H1 (cell line): ENCODE measurements around the gene NCAPG. TPM values are rescaled to one million over a fixed set of nuclear protein-coding genes. Genes with fewer than 3 reads are reported as not detected.

Source experiments
- CTCF ChIA-PET: fragments of 300-600 bp; sonication (Branson Sonifier 250); formaldehyde crosslinking; loops from one replicate; lab custom pipeline; 2021; ENCODE audit not compliant: partially characterized antibody; lab: Charles Lee
- POLR2A ChIA-PET: fragments of 300-600 bp; sonication (Branson Sonifier 250); formaldehyde crosslinking; loops from one replicate; lab custom pipeline; 2021; ENCODE audit warnings: inconsistent platforms; ENCODE audit not compliant: partially characterized antibody; lab: Charles Lee
- DNase-seq, 2 experiments: peaks; one replicate each; pipeline versions ENCODE4 v3.0.0 to v3.0.0-alpha.2; 2010 to 2022; ENCODE audit warnings: low spot score in 2 of 2, low read depth in 1 of 2, mixed read lengths in 1 of 2
- FAIRE-seq: peaks from 2 replicates; lab custom pipeline; 2011; peaks lifted over from hg19 to GRCh38; lab: Jason Lieb, UNC
- H2AFZ ChIP-seq: 2 replicates; pipeline ENCODE4 v1.8.1; 2012; ENCODE audit warnings: low read length, inconsistent platforms
- H2AK5ac ChIP-seq: 2 replicates; pipeline ENCODE4 v1.6.1; 2013; ENCODE audit warnings: low read depth, low read length
- H2BK120ac ChIP-seq: replicated peaks from 2 replicates; pipeline ENCODE3; 2013; ENCODE audit warnings: low read depth, low read length, inconsistent platforms
- H2BK12ac ChIP-seq: 2 replicates; pipeline ENCODE4 v1.6.1; 2013; ENCODE audit warnings: low read depth, low read length
- H2BK15ac ChIP-seq: 2 replicates; pipeline ENCODE4 v1.6.1; 2013; ENCODE audit warnings: low read length
- H2BK20ac ChIP-seq: 2 replicates; pipeline ENCODE4 v1.6.1; 2013; ENCODE audit warnings: low read length
- H2BK5ac ChIP-seq: 2 replicates; pipeline ENCODE4 v1.6.1; 2013; ENCODE audit warnings: low read depth, low read length
- H3K14ac ChIP-seq: 2 replicates; pipeline ENCODE4 v1.6.1; 2013; ENCODE audit warnings: inconsistent platforms; ENCODE audit not compliant: insufficient read length
- H3K18ac ChIP-seq: 2 replicates; pipeline ENCODE4 v1.6.1; 2013; ENCODE audit warnings: low read length; ENCODE audit errors: extremely low read depth
- H3K23ac ChIP-seq: 2 replicates; pipeline ENCODE4 v1.6.1; 2013; ENCODE audit warnings: inconsistent platforms; ENCODE audit not compliant: insufficient read length
- H3K23me2 ChIP-seq: 2 replicates; pipeline ENCODE4 v1.6.1; 2013; ENCODE audit warnings: low read depth, low read length
- H3K27ac ChIP-seq: 2 replicates; pipeline ENCODE4 v1.6.1; 2011; ENCODE audit warnings: low read depth, low read length, inconsistent platforms
- H3K27me3 ChIP-seq, 4 experiments: replicated peaks in 1 of 4; 1 replicate in 1 of 4; 2 replicates in 3 of 4; pipeline versions ENCODE4 v1.6.1 to v1.8.1; 2011 to 2013; ENCODE audit warnings: low read length in 3 of 4, mild to moderate bottlenecking in 3 of 4, inconsistent platforms in 2 of 4, mixed read lengths in 2 of 4, moderate library complexity in 1 of 4; ENCODE audit not compliant: control insufficient read depth in 3 of 4, insufficient read depth in 3 of 4; ENCODE audit errors: extremely low read depth in 1 of 4
- H3K36me3 ChIP-seq, 4 experiments: 2 replicates each; pipeline versions ENCODE4 v1.6.1 to v1.8.1; 2011 to 2013; ENCODE audit warnings: mild to moderate bottlenecking in 4 of 4, low read length in 3 of 4, moderate library complexity in 2 of 4, control low read depth in 1 of 4, inconsistent platforms in 1 of 4; ENCODE audit not compliant: insufficient read depth in 4 of 4, control insufficient read depth in 2 of 4
- H3K4ac ChIP-seq: replicated peaks from 2 replicates; pipeline ENCODE3; 2013; ENCODE audit warnings: low read length, low read depth, mixed read lengths, inconsistent platforms; ENCODE audit not compliant: insufficient read length
- H3K4me1 ChIP-seq, 4 experiments: replicated peaks in 1 of 4; 1 replicate in 1 of 4; 2 replicates in 3 of 4; pipeline versions ENCODE4 v1.6.1 to v1.8.1; 2011 to 2013; ENCODE audit warnings: low read length in 3 of 4, inconsistent platforms in 2 of 4, mixed read lengths in 1 of 4; ENCODE audit not compliant: insufficient read depth in 4 of 4, control insufficient read depth in 3 of 4
- H3K4me2 ChIP-seq, 2 experiments: 2 replicates each; pipeline versions ENCODE4 v1.6.1 to v1.8.1; 2011 to 2013; ENCODE audit warnings: low read depth in 2 of 2, low read length in 2 of 2, control low read depth in 1 of 2, inconsistent platforms in 1 of 2, mild to moderate bottlenecking in 1 of 2; ENCODE audit not compliant: insufficient read depth in 1 of 2
- H3K4me3 ChIP-seq, 4 experiments: fragments of 200-600, 300-600 bp in 1 of 4; sonication (generic), shearing (Covaris generic), sonication (Bioruptor Twin) in 1 of 4; 2 replicates each; pipeline versions ENCODE4 v1.5.1 to v1.8.1; 2011 to 2016; ENCODE audit warnings: low read length in 4 of 4, low read depth in 3 of 4, control low read depth in 2 of 4, inconsistent platforms in 2 of 4, mild to moderate bottlenecking in 2 of 4, mixed read lengths in 1 of 4, moderate library complexity in 1 of 4; ENCODE audit not compliant: insufficient read depth in 2 of 4; ENCODE audit errors: extremely low read depth in 1 of 4
- H3K56ac ChIP-seq: replicated peaks from 2 replicates; pipeline ENCODE3; 2013; ENCODE audit warnings: low read depth, mild to moderate bottlenecking, mixed read lengths, low read length, inconsistent platforms; ENCODE audit not compliant: insufficient read length
- H3K79me1 ChIP-seq: 2 replicates; pipeline ENCODE4 v1.6.1; 2013; ENCODE audit warnings: low read depth, low read length, control low read depth
- H3K79me2 ChIP-seq, 2 experiments: 2 replicates each; pipeline versions ENCODE4 v1.6.1 to v1.8.1; 2012 to 2013; ENCODE audit warnings: low read length in 2 of 2, mild to moderate bottlenecking in 2 of 2, inconsistent platforms in 1 of 2; ENCODE audit not compliant: insufficient read depth in 2 of 2, control insufficient read depth in 1 of 2
- H3K9ac ChIP-seq, 4 experiments: replicated peaks in 1 of 4; 1 replicate in 1 of 4; 2 replicates in 3 of 4; pipeline versions ENCODE4 v1.6.1 to v1.8.1; 2011 to 2013; ENCODE audit warnings: low read depth in 3 of 4, low read length in 3 of 4, control low read depth in 2 of 4, mild to moderate bottlenecking in 2 of 4, moderate library complexity in 2 of 4, inconsistent platforms in 1 of 4; ENCODE audit errors: extremely low read depth in 1 of 4
- H3K9me3 ChIP-seq, 2 experiments: 2 replicates each; pipeline versions ENCODE4 v1.6.1 to v1.8.1; 2012 to 2013; ENCODE audit warnings: mild to moderate bottlenecking in 2 of 2, moderate library complexity in 2 of 2, control low read depth in 1 of 2, inconsistent platforms in 1 of 2, low read depth in 1 of 2, low read length in 1 of 2, mixed read lengths in 1 of 2; ENCODE audit not compliant: insufficient read depth in 2 of 2
- H4K20me1 ChIP-seq, 2 experiments: replicated peaks in 1 of 2; 2 replicates each; pipeline versions ENCODE3 to v1.8.1; 2011 to 2013; ENCODE audit warnings: inconsistent platforms in 2 of 2, low read length in 2 of 2, mild to moderate bottlenecking in 1 of 2; ENCODE audit not compliant: insufficient read depth in 2 of 2, control insufficient read depth in 1 of 2
- H4K5ac ChIP-seq: 2 replicates; pipeline ENCODE4 v1.6.1; 2013; ENCODE audit warnings: low read length, low read depth, mixed read lengths, inconsistent platforms; ENCODE audit not compliant: insufficient read length
- H4K8ac ChIP-seq: 2 replicates; pipeline ENCODE4 v1.8.0; 2013; ENCODE audit warnings: mild to moderate bottlenecking, moderate library complexity, low read length, inconsistent platforms; ENCODE audit not compliant: insufficient read depth; ENCODE audit errors: extremely low read depth
- H4K91ac ChIP-seq: replicated peaks from 2 replicates; pipeline ENCODE3; 2013; ENCODE audit warnings: low read length, mixed read lengths, inconsistent platforms; ENCODE audit not compliant: insufficient read length
- CEBPB ChIP-seq: IDR thresholded peaks from 2 replicates; pipeline ENCODE4 v1.6.1; 2012; ENCODE audit warnings: low read depth, low read length
- CHD2 ChIP-seq: IDR thresholded peaks from 2 replicates; pipeline ENCODE4 v1.6.1; 2012; ENCODE audit warnings: low read length, improper control_type of control experiment
- FOSL1 ChIP-seq: IDR thresholded peaks from 2 replicates; pipeline ENCODE4 v1.6.1; 2011; ENCODE audit warnings: mild to moderate bottlenecking, low read depth, low read length, moderate library complexity; ENCODE audit not compliant: insufficient read depth
- GABPA ChIP-seq: IDR thresholded peaks from 2 replicates; pipeline ENCODE4 v1.6.1; 2011; ENCODE audit warnings: mild to moderate bottlenecking, low read length, moderate library complexity, borderline replicate concordance; ENCODE audit not compliant: insufficient read depth
- KDM1A ChIP-seq: fragments of 200-600, 300-600 bp; sonication (generic); IDR thresholded peaks from 2 replicates; pipeline ENCODE4 v1.7.1; 2016; ENCODE audit warnings: mild to moderate bottlenecking, low read length, borderline replicate concordance
- MAFK ChIP-seq: IDR thresholded peaks from 2 replicates; pipeline ENCODE4 v1.6.1; 2012; ENCODE audit warnings: low read depth, mild to moderate bottlenecking, improper control_type of control experiment, low read length
- NRF1 ChIP-seq: IDR thresholded peaks from 2 replicates; pipeline ENCODE4 v1.6.1; 2011; ENCODE audit warnings: mild to moderate bottlenecking, low read depth, low read length, improper control_type of control experiment
- PHF8 ChIP-seq: fragments of 200-600 bp; sonication (generic); conservative IDR thresholded peaks from 2 replicates; pipeline ENCODE4 v1.7.1; 2012; ENCODE audit warnings: low read depth, mild to moderate bottlenecking, inconsistent platforms, low read length, moderate library complexity
- RAD21 ChIP-seq, 2 experiments: IDR thresholded peaks in 1 of 2; conservative IDR thresholded peaks in 1 of 2; 2 replicates each; pipeline ENCODE4 v1.6.1; 2011; ENCODE audit warnings: low read depth in 2 of 2, low read length in 2 of 2, improper control_type of control experiment in 1 of 2, inconsistent platforms in 1 of 2, mild to moderate bottlenecking in 1 of 2, moderate library complexity in 1 of 2
- SIN3A ChIP-seq, 2 experiments: IDR thresholded peaks in 1 of 2; conservative IDR thresholded peaks in 1 of 2; 2 replicates each; pipeline ENCODE4 v1.6.1; 2011 to 2012; ENCODE audit warnings: low read length in 2 of 2, improper control_type of control experiment in 1 of 2, low read depth in 1 of 2, mild to moderate bottlenecking in 1 of 2
- SP4 ChIP-seq: IDR thresholded peaks from 2 replicates; pipeline ENCODE4 v1.6.1; 2012; ENCODE audit warnings: low read length, inconsistent platforms
- TCF12 ChIP-seq: IDR thresholded peaks from 2 replicates; pipeline ENCODE4 v1.6.1; 2011; ENCODE audit warnings: low read depth, mild to moderate bottlenecking, low read length
- WGBS, 2 experiments: shearing (Covaris generic) in 1 of 2; methylation state at CpG; one replicate each; pipeline versions ENCODE4 v1.1.6 to v1.1.7; 2013 to 2015; ENCODE audit warnings: low lambda C conversion rate in 2 of 2, mixed read lengths in 2 of 2, inconsistent platforms in 1 of 2, low coverage in 1 of 2, missing lambda C conversion rate in 1 of 2; ENCODE audit not compliant: insufficient replicate concordance in 2 of 2, insufficient coverage in 1 of 2, insufficient read length in 1 of 2; ENCODE audit errors: extremely low coverage in 1 of 2, missing lambda C conversion rate in 1 of 2; 5-methylcytosine and 5-hydroxymethylcytosine counted together
- polyA plus RNA-seq, 7 experiments: library from polyadenylated mRNA; depleted of rRNA in 3 of 7; stranded (reverse) in 5 of 7; unstranded in 2 of 7; fragments of >200 nt in 5 of 7; fragments of 200-250 nt in 2 of 7; gene quantifications; 1 replicate in 5 of 7; 2 replicates in 1 of 7; 4 replicates in 1 of 7; pipeline versions ENCODE4 v1.2.1 to v1.2.3, GENCODE V29; 2011 to 2013; ENCODE audit warnings: missing spikeins in 2 of 7, mixed read lengths in 2 of 7
- total RNA-seq: library from RNA; stranded (reverse); fragmentation: NEBNext Ultra II Directional; extraction: Animal tissue kit (Norgen Biotek cat#: 25700); gene quantifications from 2 replicates; pipeline ENCODE4 v1.2.1, GENCODE V29; 2021
- TF ChIP-seq, protein P1 (sequence below): IDR thresholded peaks from 2 replicates; pipeline ENCODE4 v1.6.1; 2012; ENCODE audit warnings: inconsistent platforms

The NCAPG gene
- total and polyA plus RNA-seq, 2 of the 8 experiments (the other 6 are each of a cell fraction or from before 2014, with no cell fraction given) = 12.9 to 52.3 TPM

DNA sequence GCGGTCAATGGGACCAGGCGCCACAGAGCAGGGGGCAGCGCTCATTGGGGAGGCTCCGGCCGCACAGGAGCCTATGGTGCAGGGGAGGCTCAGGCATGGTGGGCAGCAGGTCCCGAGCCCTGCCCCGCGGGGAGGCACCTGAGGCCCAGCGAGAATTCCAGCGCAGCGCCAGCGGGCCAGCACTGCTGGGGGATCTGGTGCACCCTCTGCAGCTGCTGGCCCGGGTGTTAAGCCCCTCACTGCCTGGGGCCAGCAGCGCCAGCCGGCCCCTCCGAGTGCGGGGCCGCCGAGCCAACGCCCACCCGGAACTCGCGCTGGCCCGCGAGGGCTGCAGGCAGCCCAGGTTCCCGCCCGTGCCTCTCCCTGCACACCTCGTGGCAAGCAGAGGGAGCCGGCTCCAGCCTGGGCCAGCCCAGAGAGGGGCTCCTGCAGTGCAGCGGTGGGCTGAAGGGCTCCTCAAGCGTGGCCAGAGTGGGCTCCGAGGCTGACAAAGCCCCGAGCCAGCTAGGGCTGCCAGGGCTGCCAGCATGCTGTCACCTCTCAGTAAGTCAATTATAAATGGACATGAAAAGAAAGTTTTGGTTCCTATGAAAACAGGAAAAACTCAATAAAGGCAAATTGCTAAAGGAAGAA, 43.8 kb upstream of the NCAPG start:
- Histone ChIP-seq H3K18ac (no peak overlapping the region), H4K91ac (no peak overlapping the region), H3K23ac (no peak overlapping the region), H3K27me3 (no peaks in the 10 kb centered on the region), H3K9me3 (peaks cover 0 to 15% of the 10 kb centered on the region in 2 experiments; a peak in 3 of 4 replicates), H4K20me1 (no peaks in the 10 kb centered on the region), H2BK12ac (no peak overlapping the region), H3K79me1 (no peaks in the 10 kb centered on the region), H2BK20ac (no peak overlapping the region), H3K9ac (no peak overlapping the region), H3K56ac (no peak overlapping the region), H2AK5ac (no peak overlapping the region), H4K8ac (no peak overlapping the region), H3K79me2 (no peaks in the 10 kb centered on the region), H3K36me3 (no peaks in the 10 kb centered on the region), H3K27ac (no peak overlapping the region), H2AFZ (no peak overlapping the region), H3K23me2 (no peaks in the 10 kb centered on the region), H2BK120ac (no peak overlapping the region), H3K4me3 (no peak overlapping the region), H3K4me1 (no peaks in the 10 kb centered on the region), H3K14ac (no peak overlapping the region), H2BK5ac (no peak overlapping the region), H3K4ac (no peak overlapping the region), H2BK15ac (no peak overlapping the region), H4K5ac (no peak overlapping the region), H3K4me2 (no peak overlapping the region)
- DNase-seq (no peak), FAIRE-seq (no peak)
- CTCF ChIA-PET = interaction anchor here (0.8 kb wide), 1 partner anchor 15 kb away, joined by 4 read pairs; no protein-coding TSS in a partner anchor
- POLR2A ChIA-PET = no interaction called here
- WGBS, 2 experiments = 97% methylated on average over 25 of the region's 33 CpGs; no CpG with 5 or more reads in 1 of the 2 experiments
- no peak for TF ChIP-seq PHF8
- no peak for TF ChIP-seq SIN3A (conservative IDR thresholded peaks at IDR 0.05 in 1 of 2, IDR thresholded peaks at IDR 0.05 in 1 of 2; ENCODE audit: low read depth in 1 of 2, low read length in 2 of 2)
- no peak for TF ChIP-seq RAD21 (IDR thresholded peaks at IDR 0.05 in 1 of 2, conservative IDR thresholded peaks at IDR 0.05 in 1 of 2; ENCODE audit: low read depth in 2 of 2, low read length in 2 of 2)
- no peak for TF ChIP-seq MAFK
- TF ChIP-seq CHD2 = no peak
- TF ChIP-seq GABPA = no peak
- no peak for TF ChIP-seq SP4
- TF ChIP-seq FOSL1 = no peak
- TF ChIP-seq KDM1A = no peak
- no peak for TF ChIP-seq NRF1
- TF ChIP-seq, protein P1, sequence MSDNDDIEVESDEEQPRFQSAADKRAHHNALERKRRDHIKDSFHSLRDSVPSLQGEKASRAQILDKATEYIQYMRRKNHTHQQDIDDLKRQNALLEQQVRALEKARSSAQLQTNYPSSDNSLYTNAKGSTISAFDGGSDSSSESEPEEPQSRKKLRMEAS = no peak
- no peak for TF ChIP-seq TCF12
- no peak for TF ChIP-seq CEBPB
